ENCODE measurements around the gene ASNS. TPM values are rescaled to one million over a fixed set of nuclear protein-coding genes. Genes with fewer than 3 reads are reported as not detected.

The ASNS gene
- polyA plus RNA-seq, 3 donors = 0.99 to 2.4 (median 2.3) TPM

DNA sequence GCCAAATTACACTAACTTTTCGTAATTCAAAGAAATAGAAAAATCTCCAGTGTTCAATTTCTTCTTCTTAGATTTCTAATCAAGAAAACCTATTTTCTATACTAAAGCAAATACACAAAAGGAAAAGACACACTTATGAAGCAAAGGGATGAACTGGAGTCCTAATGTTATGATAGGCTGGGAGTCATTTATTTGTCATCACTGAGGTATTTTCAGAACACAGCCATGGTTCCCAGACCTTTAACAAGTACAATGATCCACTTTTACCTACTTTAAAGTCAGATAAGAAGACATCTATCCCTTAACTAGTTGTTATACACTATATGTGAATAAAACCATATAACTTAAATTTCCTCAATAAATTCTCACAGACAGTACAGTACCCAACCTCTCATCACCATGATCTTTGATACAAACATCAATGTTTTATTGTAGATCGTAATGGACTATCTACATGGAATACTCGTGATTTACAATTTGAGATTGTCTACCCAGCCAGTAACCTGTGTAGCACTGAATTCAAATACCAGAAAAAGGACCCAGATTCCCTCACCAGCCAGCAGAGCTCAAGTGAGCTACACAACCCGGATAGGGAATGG is 12.5 kb downstream of the ASNS start:
- Histone ChIP-seq H4K20me1 (ENCODE audit: insufficient read depth, low read length) (no peaks in the 10 kb centered on the region), H3K79me2 (ENCODE audit: insufficient read depth, low read length) (no peaks in the 10 kb centered on the region), H3K9ac (ENCODE audit: insufficient read depth, low read length, poor library complexity, severe bottlenecking) (no peak overlapping the region), H3K4me1 (ENCODE audit: control insufficient read depth in 1 of 2, insufficient read depth in 2 of 2, low read length in 2 of 2) (no peaks in the 10 kb centered on the region), H3K27ac (ENCODE audit: low read depth in 1 of 2, low read length in 2 of 2) (no peak overlapping the region), H3K9me3 (replicated peaks in 1 of 2; ENCODE audit: control insufficient read depth in 1 of 2, insufficient read depth in 1 of 2, low read length in 2 of 2) (no peaks in the 10 kb centered on the region), H3K36me3 (replicated peaks in 1 of 2; ENCODE audit: control insufficient read depth in 1 of 2, insufficient read depth in 2 of 2, low read length in 2 of 2) (no peaks in the 10 kb centered on the region), H3K27me3 (ENCODE audit: control insufficient read depth in 2 of 2, insufficient read depth in 2 of 2, low read length in 2 of 2) (no peaks in the 10 kb centered on the region), H3K4me3 (replicated peaks in 1 of 3; ENCODE audit: low read depth in 2 of 3, low read length in 3 of 3) (no peak overlapping the region), H3K4me2 (replicated peaks; ENCODE audit: extremely low read depth, low read length, poor library complexity, severe bottlenecking) (no peak overlapping the region), H2AFZ (ENCODE audit: insufficient read depth, low read depth, low read length, poor library complexity, severe bottlenecking) (no peak overlapping the region)
- TF ChIP-seq, protein P1, sequence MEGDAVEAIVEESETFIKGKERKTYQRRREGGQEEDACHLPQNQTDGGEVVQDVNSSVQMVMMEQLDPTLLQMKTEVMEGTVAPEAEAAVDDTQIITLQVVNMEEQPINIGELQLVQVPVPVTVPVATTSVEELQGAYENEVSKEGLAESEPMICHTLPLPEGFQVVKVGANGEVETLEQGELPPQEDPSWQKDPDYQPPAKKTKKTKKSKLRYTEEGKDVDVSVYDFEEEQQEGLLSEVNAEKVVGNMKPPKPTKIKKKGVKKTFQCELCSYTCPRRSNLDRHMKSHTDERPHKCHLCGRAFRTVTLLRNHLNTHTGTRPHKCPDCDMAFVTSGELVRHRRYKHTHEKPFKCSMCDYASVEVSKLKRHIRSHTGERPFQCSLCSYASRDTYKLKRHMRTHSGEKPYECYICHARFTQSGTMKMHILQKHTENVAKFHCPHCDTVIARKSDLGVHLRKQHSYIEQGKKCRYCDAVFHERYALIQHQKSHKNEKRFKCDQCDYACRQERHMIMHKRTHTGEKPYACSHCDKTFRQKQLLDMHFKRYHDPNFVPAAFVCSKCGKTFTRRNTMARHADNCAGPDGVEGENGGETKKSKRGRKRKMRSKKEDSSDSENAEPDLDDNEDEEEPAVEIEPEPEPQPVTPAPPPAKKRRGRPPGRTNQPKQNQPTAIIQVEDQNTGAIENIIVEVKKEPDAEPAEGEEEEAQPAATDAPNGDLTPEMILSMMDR (IDR thresholded peaks at IDR 0.05) = no peak
- intact Hi-C loops (cut with micrococcal nuclease) = loop anchor here in 1 of 2 donors (5.0 kb wide), 1 partner anchor 1992 kb away; no protein-coding TSS in a partner anchor
- H3K4me1 Mint-ChIP-seq = no peaks in the 10 kb centered on the region
- H3K27me3 Mint-ChIP-seq (ENCODE audit: low read depth in 3 of 3) = peaks cover 0 to 2% (median 0%) of the 10 kb centered on the region in 3 donors
- no peaks in the 10 kb centered on the region for H3K9me3 Mint-ChIP-seq
- DNase-seq = no peak
- 88% methylated on average over 1 of the region's 4 CpGs for WGBS (ENCODE audit: insufficient coverage)
- H3K4me3 Mint-ChIP-seq = no peak overlapping the region
- no peaks in the 10 kb centered on the region for H3K36me3 Mint-ChIP-seq
- H3K27ac Mint-ChIP-seq = no peak overlapping the region

DNA sequence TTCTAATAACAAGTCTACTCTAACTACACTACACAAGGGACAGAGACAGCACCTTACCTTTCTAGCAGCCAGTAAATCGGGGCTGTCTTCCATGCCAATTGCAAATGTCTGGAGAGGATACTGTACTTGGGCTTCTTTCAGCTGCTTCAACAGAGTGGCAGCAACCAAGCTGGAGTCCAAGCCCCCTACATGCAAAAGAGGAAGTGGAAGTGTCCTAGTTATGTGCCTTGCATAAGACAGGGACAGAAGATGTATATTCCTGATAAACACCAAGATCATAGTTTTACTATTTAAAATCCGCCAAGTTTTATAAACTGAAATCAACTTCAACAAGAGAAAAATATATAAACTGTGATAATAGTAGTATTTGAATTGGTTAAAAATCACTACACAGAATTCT is 14.0 kb downstream of the ASNS start:
- Mint-ChIP-seq H3K27ac (no peak overlapping the region), H3K36me3 (no peaks in the 10 kb centered on the region), H3K4me1 (no peaks in the 10 kb centered on the region), H3K27me3 (ENCODE audit: low read depth in 3 of 3) (peaks cover 0 to 2% (median 0%) of the 10 kb centered on the region in 3 donors), H3K9me3 (no peaks in the 10 kb centered on the region), H3K4me3 (no peak overlapping the region)
- Histone ChIP-seq H2AFZ (ENCODE audit: insufficient read depth, low read depth, low read length, poor library complexity, severe bottlenecking) (no peak overlapping the region), H3K4me1 (ENCODE audit: control insufficient read depth in 1 of 2, insufficient read depth in 2 of 2, low read length in 2 of 2) (no peaks in the 10 kb centered on the region), H4K20me1 (ENCODE audit: insufficient read depth, low read length) (no peaks in the 10 kb centered on the region), H3K79me2 (ENCODE audit: insufficient read depth, low read length) (no peaks in the 10 kb centered on the region), H3K4me3 (replicated peaks in 1 of 3; ENCODE audit: low read depth in 2 of 3, low read length in 3 of 3) (no peak overlapping the region), H3K27me3 (ENCODE audit: control insufficient read depth in 2 of 2, insufficient read depth in 2 of 2, low read length in 2 of 2) (no peaks in the 10 kb centered on the region), H3K36me3 (replicated peaks in 1 of 2; ENCODE audit: control insufficient read depth in 1 of 2, insufficient read depth in 2 of 2, low read length in 2 of 2) (no peaks in the 10 kb centered on the region), H3K4me2 (replicated peaks; ENCODE audit: extremely low read depth, low read length, poor library complexity, severe bottlenecking) (no peak overlapping the region), H3K9ac (ENCODE audit: insufficient read depth, low read length, poor library complexity, severe bottlenecking) (no peak overlapping the region), H3K27ac (ENCODE audit: low read depth in 1 of 2, low read length in 2 of 2) (no peak overlapping the region), H3K9me3 (replicated peaks in 1 of 2; ENCODE audit: control insufficient read depth in 1 of 2, insufficient read depth in 1 of 2, low read length in 2 of 2) (no peaks in the 10 kb centered on the region)
- intact Hi-C loops (cut with micrococcal nuclease) = loop anchor here in 1 of 2 donors (5.0 kb wide), 1 partner anchor 1991 kb away; no protein-coding TSS in a partner anchor
- WGBS (ENCODE audit: insufficient coverage) = no CpG with 5 or more reads among the region's 2 CpGs
- no peak for DNase-seq
- TF ChIP-seq, protein P1 (IDR thresholded peaks at IDR 0.05) = no peak
